Peyer's patch (tissue), 4 donors: Measurements from ENCODE around the gene LYZL2.

Source experiments
- CTCF ChIP-seq, 6 experiments: fragments of 450-650 bp in 4 of 6; fragments of 200-600 bp in 2 of 6; sonication (generic) in 1 of 6; IDR thresholded peaks; one replicate each; pipeline ENCODE4 v1.5.1; 2017 to 2019; ENCODE audit warnings: antibody characterized with exemption in 6 of 6, mild to moderate bottlenecking in 3 of 6, moderate library complexity in 1 of 6
- POLR2A ChIP-seq, 2 donors: fragments of 450-650 bp; IDR thresholded peaks; one replicate each; pipeline ENCODE4 v1.5.1; 2017; ENCODE audit warnings: antibody characterized with exemption in 2 of 2, mild to moderate bottlenecking in 2 of 2, moderate library complexity in 2 of 2

- TF ChIP-seq CTCF (IDR thresholded peaks at IDR 0.05) (no peak), POLR2A (IDR thresholded peaks at IDR 0.05) (no peak)
Observed at GRCh38 chr10:30602747-30603146, 26.8 kb downstream of the LYZL2 start.
